Liver (tissue), 9 donors: ENCODE measurements around the gene KRT86. TPM values are rescaled to one million over a fixed set of nuclear protein-coding genes. Genes with fewer than 3 reads are reported as not detected.

Source experiments
- DNase-seq: peaks from one replicate; pipeline ENCODE4 v3.0.0-alpha.2; 2017; ENCODE audit warnings: low spot score
- H3K27ac ChIP-seq, 2 donors: one replicate each; pipeline ENCODE4 v1.7.0; 2013; ENCODE audit warnings: inconsistent platforms in 2 of 2, low read length in 2 of 2, control low read depth in 1 of 2, low read depth in 1 of 2, mild to moderate bottlenecking in 1 of 2
- H3K27me3 ChIP-seq, 4 donors: one replicate each; pipeline versions ENCODE4 v1.6.1 to v1.7.0; 2013; ENCODE audit warnings: low read length in 3 of 4, inconsistent platforms in 1 of 4, mild to moderate bottlenecking in 1 of 4, moderate library complexity in 1 of 4; ENCODE audit not compliant: control insufficient read depth in 4 of 4, insufficient read depth in 4 of 4
- H3K36me3 ChIP-seq, 4 donors: one replicate each; pipeline versions ENCODE4 v1.6.1 to v1.7.0; 2013; ENCODE audit warnings: low read length in 3 of 4, mild to moderate bottlenecking in 3 of 4, low read depth in 1 of 4, moderate library complexity in 1 of 4; ENCODE audit not compliant: control insufficient read depth in 4 of 4, insufficient read depth in 3 of 4
- H3K4me1 ChIP-seq, 4 donors: one replicate each; pipeline versions ENCODE4 v1.6.1 to v1.7.0; 2013; ENCODE audit warnings: low read length in 3 of 4, mild to moderate bottlenecking in 3 of 4, moderate library complexity in 1 of 4; ENCODE audit not compliant: control insufficient read depth in 4 of 4, insufficient read depth in 4 of 4
- H3K4me3 ChIP-seq, 3 donors: one replicate each; pipeline versions ENCODE4 v1.6.1 to v1.7.0; 2013; ENCODE audit warnings: low read length in 3 of 3, control low read depth in 1 of 3, low read depth in 1 of 3, mild to moderate bottlenecking in 1 of 3
- H3K9ac ChIP-seq, 2 donors: one replicate each; pipeline ENCODE4 v1.7.0; 2013; ENCODE audit warnings: low read length in 2 of 2, mild to moderate bottlenecking in 2 of 2, moderate library complexity in 2 of 2, control low read depth in 1 of 2, low read depth in 1 of 2
- H3K9me3 ChIP-seq, 4 donors: one replicate each; pipeline versions ENCODE4 v1.6.1 to v1.7.0; 2013; ENCODE audit warnings: low read length in 3 of 4; ENCODE audit not compliant: control insufficient read depth in 4 of 4
- FOXA2 ChIP-seq: IDR thresholded peaks from 2 replicates; pipeline ENCODE4 v1.6.1; 2016; ENCODE audit warnings: antibody characterized with exemption
- HNF4A ChIP-seq, 2 donors: conservative IDR thresholded peaks; 2 replicates each; pipeline ENCODE4 v1.6.1; 2016; ENCODE audit warnings: antibody characterized with exemption in 2 of 2, mild to moderate bottlenecking in 2 of 2
- JUND ChIP-seq, 2 donors: IDR thresholded peaks; 2 replicates each; pipeline ENCODE4 v1.6.1; 2016; ENCODE audit warnings: antibody characterized with exemption in 2 of 2
- RAD21 ChIP-seq, 2 donors: IDR thresholded peaks; 2 replicates each; pipeline ENCODE4 v1.6.1; 2016; ENCODE audit warnings: antibody characterized with exemption in 2 of 2, mild to moderate bottlenecking in 2 of 2
- RXRA ChIP-seq, 2 donors: IDR thresholded peaks; 2 replicates each; pipeline ENCODE4 v1.6.1; 2017 to 2018; ENCODE audit warnings: antibody characterized with exemption in 2 of 2, mild to moderate bottlenecking in 1 of 2
- SP1 ChIP-seq: IDR thresholded peaks from 2 replicates; pipeline ENCODE4 v1.6.1; 2018; ENCODE audit warnings: antibody characterized with exemption, mild to moderate bottlenecking
- TAF1 ChIP-seq: conservative IDR thresholded peaks from 2 replicates; pipeline ENCODE4 v1.6.1; 2016; ENCODE audit warnings: antibody characterized with exemption, mild to moderate bottlenecking
- YY1 ChIP-seq: IDR thresholded peaks from 2 replicates; pipeline ENCODE4 v1.6.1; 2016; ENCODE audit warnings: antibody characterized with exemption, mild to moderate bottlenecking
- WGBS: extraction: QIAGEN DNeasy Blood & Tissue Kit; methylation state at CpG from one replicate; pipeline ENCODE4 v1.1.7; 2013; 5-methylcytosine and 5-hydroxymethylcytosine counted together
- polyA plus RNA-seq, 2 donors: library from polyadenylated mRNA; stranded (reverse) in 1 of 2; unstranded in 1 of 2; fragments of 200-250 nt in 1 of 2; fragments of >200 nt in 1 of 2; fragmentation: Nextera tagmentation in 1 of 2; extraction: Ambion mirVana in 1 of 2; gene quantifications; one replicate each; pipeline versions ENCODE4 v1.2.1 to v1.2.3, GENCODE V29; 2013 to 2015
- total RNA-seq, 2 donors: library from RNA; depleted of rRNA; stranded (reverse); fragments of >200 nt; gene quantifications; one replicate each; pipeline ENCODE4 v1.2.3, GENCODE V29; 2014
- TF ChIP-seq, protein P1 (sequence below): IDR thresholded peaks from 2 replicates; pipeline ENCODE4 v1.6.1; 2016; ENCODE audit warnings: antibody characterized with exemption
- TF ChIP-seq, protein P2 (sequence below): IDR thresholded peaks from 2 replicates; pipeline ENCODE4 v1.6.1; 2016; ENCODE audit warnings: antibody characterized with exemption
- TF ChIP-seq, protein P3 (sequence below): fragments of 150-350 bp; IDR thresholded peaks from 2 replicates; pipeline ENCODE4 v1.5.1; 2017; ENCODE audit warnings: improper control_type of control experiment, low read depth, low read length; ENCODE audit not compliant: missing input control
- donor health status: healthy.
- donor health status: healthy.
- donor health status: healthy.
- donor health status: healthy.
- donor health status: healthy.

KRT86 gene
- total and polyA plus RNA-seq, 4 donors = 0.08 TPM; not detected in 3

DNA sequence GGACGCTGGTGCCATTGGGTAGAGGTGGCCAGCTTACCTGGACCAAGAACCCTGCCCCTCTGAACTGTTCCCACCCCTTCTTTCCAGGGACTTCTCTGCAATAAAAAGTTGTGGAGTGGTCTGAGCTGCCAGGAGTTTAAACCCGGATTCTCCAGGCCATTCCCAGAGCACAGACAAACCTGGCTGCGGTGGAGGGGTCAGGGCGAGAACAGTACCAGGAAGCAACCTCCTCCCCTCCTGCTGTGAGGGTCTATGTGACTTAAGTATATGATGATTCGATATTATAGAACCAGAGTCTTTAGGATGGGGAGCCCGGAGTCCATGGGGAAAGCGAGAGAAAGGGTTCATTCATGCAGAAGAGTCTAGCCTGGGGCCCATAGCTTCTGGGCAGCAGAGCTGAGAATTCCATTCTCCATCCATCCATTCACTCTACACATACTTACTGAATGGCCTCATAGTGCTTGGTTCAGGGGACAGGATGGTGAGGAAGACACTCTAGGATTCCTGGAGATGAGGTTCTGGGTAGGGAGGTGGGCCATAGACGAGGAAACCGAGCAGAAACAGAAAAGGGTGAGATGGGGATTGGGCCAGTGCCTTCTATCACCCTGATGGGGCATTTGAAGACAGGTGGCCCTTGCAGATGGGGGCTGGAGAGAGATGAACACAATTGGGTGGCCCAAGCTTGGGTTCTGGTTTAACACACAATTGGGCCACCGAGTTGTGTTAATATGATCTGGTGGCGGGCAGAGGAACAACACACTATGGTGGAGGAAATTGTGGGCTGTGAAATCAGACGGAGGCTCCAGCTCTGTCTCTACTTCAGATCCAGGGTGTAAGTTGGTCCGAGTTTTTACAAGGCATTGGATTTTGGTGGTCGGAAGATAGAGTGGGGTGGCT is 5.2 kb downstream of the KRT86 start:
- peaks cover 0 to 2% (median 0%) of the 10 kb centered on the region in 4 donors for H3K27me3 ChIP-seq
- H3K4me1 ChIP-seq = peaks cover 0 to 2% (median 0%) of the 10 kb centered on the region in 4 donors
- H3K27ac ChIP-seq = no peak overlapping the region
- H3K4me3 ChIP-seq = no peak overlapping the region
- H3K9me3 ChIP-seq = no peaks in the 10 kb centered on the region
- no peak for DNase-seq
- TF ChIP-seq JUND (IDR thresholded peaks at IDR 0.05) (no peak), SP1 (no peak), FOXA2 (no peak)
- TF ChIP-seq, protein P1, sequence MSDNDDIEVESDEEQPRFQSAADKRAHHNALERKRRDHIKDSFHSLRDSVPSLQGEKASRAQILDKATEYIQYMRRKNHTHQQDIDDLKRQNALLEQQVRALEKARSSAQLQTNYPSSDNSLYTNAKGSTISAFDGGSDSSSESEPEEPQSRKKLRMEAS = no peak
- no peak overlapping the region for H3K9ac ChIP-seq
- WGBS = 84% methylated on average over 14 of the region's 14 CpGs
- H3K36me3 ChIP-seq = no peaks in the 10 kb centered on the region

DNA sequence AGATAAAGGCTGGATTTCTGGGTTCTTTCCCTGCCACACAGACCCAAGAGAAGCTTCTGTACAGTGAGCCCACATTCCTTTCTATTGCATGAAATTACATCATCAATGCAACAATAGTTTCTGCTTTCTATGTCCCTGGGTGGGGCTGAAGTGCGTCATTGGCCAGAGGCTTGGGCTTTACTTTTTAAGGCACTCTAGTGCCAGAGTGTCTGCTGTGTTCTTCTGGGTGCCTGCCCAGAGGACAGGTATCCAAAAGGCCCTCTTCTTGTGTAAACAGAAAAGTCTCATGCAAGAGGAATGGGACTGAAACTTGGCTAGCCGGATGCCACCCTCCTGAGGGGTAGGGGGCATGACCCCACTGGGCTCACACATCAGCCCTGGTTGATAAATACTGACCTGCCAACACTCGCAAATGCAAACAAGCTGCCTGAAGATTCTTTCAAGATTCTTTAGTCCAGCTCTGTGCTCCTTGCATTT is 5.9 kb downstream of the KRT86 start:
- 43% methylated on average over 3 of the region's 3 CpGs for WGBS
- TF ChIP-seq TAF1 = no peak
- TF ChIP-seq HNF4A (conservative IDR thresholded peaks at IDR 0.05) = no peak
- TF ChIP-seq FOXA2 = no peak
- TF ChIP-seq YY1 = no peak
- Histone ChIP-seq H3K9me3 (no peaks in the 10 kb centered on the region), H3K9ac (no peak overlapping the region), H3K27ac (peak overlapping the region in 1 of 2 donors; percentile 19), H3K36me3 (no peaks in the 10 kb centered on the region), H3K27me3 (no peaks in the 10 kb centered on the region), H3K4me3 (no peak overlapping the region), H3K4me1 (peaks cover 0 to 2% (median 0%) of the 10 kb centered on the region in 4 donors)
- no peak for DNase-seq

DNA sequence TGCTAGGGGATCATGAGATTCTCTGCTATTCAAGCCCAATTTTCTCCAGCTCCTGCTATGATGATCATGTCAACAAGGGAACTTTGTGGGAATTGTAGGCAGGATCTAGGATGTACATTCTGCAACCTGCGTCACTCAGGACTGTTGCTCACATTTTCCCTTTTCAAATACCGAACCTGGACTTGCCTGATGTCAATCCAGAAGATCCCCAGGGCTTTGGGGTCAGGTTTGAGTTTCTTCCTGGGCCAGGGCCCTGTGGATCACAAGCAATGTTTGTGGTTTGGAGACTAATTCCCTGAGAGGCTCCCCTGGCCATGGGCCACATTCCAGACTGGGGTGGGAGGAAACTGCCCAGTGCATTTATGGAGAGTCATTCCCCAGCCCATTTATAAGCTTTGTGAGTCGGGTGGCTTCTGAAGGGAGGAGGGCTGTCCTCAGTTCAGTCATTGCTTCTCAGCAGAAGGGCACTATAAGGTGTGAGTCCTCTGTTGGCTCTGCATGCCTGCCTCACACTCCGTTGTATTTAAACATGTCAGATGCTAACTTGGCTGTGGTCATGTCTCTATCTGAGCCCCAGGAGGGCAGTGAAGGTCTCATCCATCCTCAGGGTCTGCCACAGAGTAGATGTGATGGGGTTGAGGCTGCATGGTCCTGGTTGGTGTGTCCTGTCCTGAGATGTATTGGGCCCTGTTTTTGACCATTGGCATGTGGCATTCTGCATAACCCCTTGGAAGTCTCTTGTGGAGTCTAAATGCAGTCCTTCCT is 6.5 kb downstream of the KRT86 start:
- Histone ChIP-seq H3K4me3 (no peak overlapping the region), H3K36me3 (no peaks in the 10 kb centered on the region), H3K9ac (no peak overlapping the region), H3K27me3 (no peaks in the 10 kb centered on the region), H3K9me3 (no peaks in the 10 kb centered on the region), H3K4me1 (peaks cover 0 to 2% (median 0%) of the 10 kb centered on the region in 4 donors), H3K27ac (peak overlapping the region in 1 of 2 donors; percentile 19)
- 79% methylated on average over 4 of the region's 4 CpGs for WGBS
- TF ChIP-seq RAD21 (IDR thresholded peaks at IDR 0.05) (no peak), RXRA (IDR thresholded peaks at IDR 0.05) (no peak)
- TF ChIP-seq, protein P2, sequence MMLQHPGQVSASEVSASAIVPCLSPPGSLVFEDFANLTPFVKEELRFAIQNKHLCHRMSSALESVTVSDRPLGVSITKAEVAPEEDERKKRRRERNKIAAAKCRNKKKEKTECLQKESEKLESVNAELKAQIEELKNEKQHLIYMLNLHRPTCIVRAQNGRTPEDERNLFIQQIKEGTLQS = no peak
- TF ChIP-seq, protein P3, sequence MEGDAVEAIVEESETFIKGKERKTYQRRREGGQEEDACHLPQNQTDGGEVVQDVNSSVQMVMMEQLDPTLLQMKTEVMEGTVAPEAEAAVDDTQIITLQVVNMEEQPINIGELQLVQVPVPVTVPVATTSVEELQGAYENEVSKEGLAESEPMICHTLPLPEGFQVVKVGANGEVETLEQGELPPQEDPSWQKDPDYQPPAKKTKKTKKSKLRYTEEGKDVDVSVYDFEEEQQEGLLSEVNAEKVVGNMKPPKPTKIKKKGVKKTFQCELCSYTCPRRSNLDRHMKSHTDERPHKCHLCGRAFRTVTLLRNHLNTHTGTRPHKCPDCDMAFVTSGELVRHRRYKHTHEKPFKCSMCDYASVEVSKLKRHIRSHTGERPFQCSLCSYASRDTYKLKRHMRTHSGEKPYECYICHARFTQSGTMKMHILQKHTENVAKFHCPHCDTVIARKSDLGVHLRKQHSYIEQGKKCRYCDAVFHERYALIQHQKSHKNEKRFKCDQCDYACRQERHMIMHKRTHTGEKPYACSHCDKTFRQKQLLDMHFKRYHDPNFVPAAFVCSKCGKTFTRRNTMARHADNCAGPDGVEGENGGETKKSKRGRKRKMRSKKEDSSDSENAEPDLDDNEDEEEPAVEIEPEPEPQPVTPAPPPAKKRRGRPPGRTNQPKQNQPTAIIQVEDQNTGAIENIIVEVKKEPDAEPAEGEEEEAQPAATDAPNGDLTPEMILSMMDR = no peak
- no peak for DNase-seq
